ENCODE results near the gene MYBL2.
"Not testable (repeated sequence)": the region's sequence is repeated elsewhere in the genome, so short reads cannot be mapped to it uniquely, and the experiment has no call there.

MYBL2 gene

GRCh38 chr20:43752051-43752360 lies 85.1 kb downstream of the MYBL2 start:
- no peak for DNase-seq (ENCODE audit: insufficient read length, low spot score)
- no peak for TF ChIP-seq CTCF (IDR thresholded peaks at IDR 0.05; ENCODE audit: insufficient read depth, missing control alignments)
- FAIRE-seq, result no peak

GRCh38 chr20:43752561-43753301 lies 85.8 kb downstream of the MYBL2 start:
- no peak for TF ChIP-seq CTCF (IDR thresholded peaks at IDR 0.05; ENCODE audit: insufficient read depth, missing control alignments)
- DNase-seq (ENCODE audit: insufficient read length, low spot score) (no peak), FAIRE-seq (no peak)

GRCh38 chr20:43755390-43755789 lies 88.5 kb downstream of the MYBL2 start:
- DNase-seq (ENCODE audit: insufficient read length, low spot score) (no peak), FAIRE-seq (no peak)
- no peak for TF ChIP-seq CTCF (IDR thresholded peaks at IDR 0.05; ENCODE audit: insufficient read depth, missing control alignments)

- FAIRE-seq (no peak), DNase-seq (ENCODE audit: insufficient read length, low spot score) (no peak)
- TF ChIP-seq CTCF (IDR thresholded peaks at IDR 0.05; ENCODE audit: insufficient read depth, missing control alignments), result no peak
Measured at GRCh38 chr20:43755851-43756250, 88.9 kb downstream of the MYBL2 start.

GRCh38 chr20:43757888-43758287 lies 91.0 kb downstream of the MYBL2 start:
- not testable (repeated sequence) for FAIRE-seq

GRCh38 chr20:43761386-43762340 lies 94.7 kb downstream of the MYBL2 start:
- DNase-seq (ENCODE audit: insufficient read length, low spot score) (no peak), FAIRE-seq (no peak)
- TF ChIP-seq CTCF (IDR thresholded peaks at IDR 0.05; ENCODE audit: insufficient read depth, missing control alignments), result no peak

More at GRCh38 chr20:43757888-43758287, 91.0 kb downstream of the MYBL2 start:
- DNase-seq (ENCODE audit: insufficient read length, low spot score), result not testable (repeated sequence)

GRCh38 chr20:43762911-43763310 lies 96.0 kb downstream of the MYBL2 start:
- DNase-seq (ENCODE audit: insufficient read length, low spot score), result no peak
- TF ChIP-seq CTCF (IDR thresholded peaks at IDR 0.05; ENCODE audit: insufficient read depth, missing control alignments), result no peak
- no peak for FAIRE-seq
